Hepatocyte (in vitro differentiated cells): ENCODE results near the gene NOS1AP. TPM values are rescaled to one million over a fixed set of nuclear protein-coding genes. Genes with fewer than 3 reads are reported as not detected.

Source experiments
- DNase-seq: peaks from one replicate; pipeline ENCODE4 v3.0.0-alpha.2; 2016; ENCODE audit warnings: low spot score
- H2AFZ ChIP-seq: fragments of 200-600 bp; sonication (generic); 2 replicates; pipeline ENCODE4 v1.6.0; 2016; ENCODE audit warnings: antibody characterized with exemption, mild to moderate bottlenecking
- H3K27ac ChIP-seq: fragments of 200-600 bp; sonication (generic); 2 replicates; pipeline ENCODE4 v1.5.1; 2016; ENCODE audit warnings: mild to moderate bottlenecking
- H3K27me3 ChIP-seq: fragments of 200-600 bp; sonication (generic); 2 replicates; pipeline ENCODE4 v1.6.1; 2016
- H3K36me3 ChIP-seq: fragments of 200-600 bp; sonication (generic); replicated peaks from 2 replicates; pipeline ENCODE4 v1.5.1; 2016; ENCODE audit warnings: low read depth; ENCODE audit not compliant: insufficient read depth
- H3K4me1 ChIP-seq: fragments of 200-600 bp; sonication (generic); 2 replicates; pipeline ENCODE4 v1.5.1; 2016; ENCODE audit warnings: mild to moderate bottlenecking, moderate library complexity; ENCODE audit not compliant: insufficient read depth
- H3K4me2 ChIP-seq: fragments of 200-600 bp; sonication (generic); 2 replicates; pipeline ENCODE4 v1.6.0; 2016
- H3K4me3 ChIP-seq: fragments of 200-600 bp; sonication (generic); 2 replicates; pipeline ENCODE4 v1.5.1; 2016; ENCODE audit warnings: mild to moderate bottlenecking
- H3K79me2 ChIP-seq: fragments of 200-600 bp; sonication (generic); 2 replicates; pipeline ENCODE4 v1.6.0; 2017; ENCODE audit warnings: mild to moderate bottlenecking
- H3K9me2 ChIP-seq: fragments of 200-600 bp; sonication (generic); replicated peaks from 2 replicates; pipeline ENCODE4 v1.6.0; 2017; ENCODE audit warnings: mild to moderate bottlenecking; ENCODE audit not compliant: insufficient read depth
- H3K9me3 ChIP-seq: fragments of 200-600 bp; sonication (generic); 2 replicates; pipeline ENCODE4 v1.5.1; 2016; ENCODE audit warnings: low read depth, mild to moderate bottlenecking
- H4K20me1 ChIP-seq: fragments of 200-600 bp; sonication (generic); 2 replicates; pipeline ENCODE4 v1.6.0; 2016; ENCODE audit warnings: mild to moderate bottlenecking; ENCODE audit not compliant: insufficient read depth, poor library complexity, severe bottlenecking
- EZH2 ChIP-seq: fragments of 200-600 bp; sonication (generic); IDR thresholded peaks from 2 replicates; pipeline ENCODE4 v1.6.1; 2016; ENCODE audit warnings: antibody characterized with exemption, mild to moderate bottlenecking, borderline replicate concordance
- EZH2phosphoT487 ChIP-seq: fragments of 200-600 bp; sonication (generic); IDR thresholded peaks from one replicate; pipeline ENCODE4 v1.6.1; 2018; ENCODE audit warnings: antibody characterized with exemption, mild to moderate bottlenecking, low read depth, moderate library complexity; ENCODE audit not compliant: unreplicated experiment, severe bottlenecking
- WGBS: methylation state at CpG from one replicate; pipeline ENCODE4 v1.1.6; 2016; ENCODE audit warnings: low lambda C conversion rate; ENCODE audit errors: missing lambda C conversion rate; 5-methylcytosine and 5-hydroxymethylcytosine counted together
- polyA plus RNA-seq: library from polyadenylated mRNA; unstranded; fragments of >200 nt; fragmentation: Nextera tagmentation; extraction: Ambion mirVana; gene quantifications from 2 replicates; pipeline ENCODE4 v1.2.1, GENCODE V29; 2016
- total RNA-seq: library from RNA; depleted of rRNA; stranded (reverse); fragments of >200 nt; gene quantifications from 2 replicates; pipeline ENCODE4 v1.2.3, GENCODE V29; 2014
- TF ChIP-seq, protein P1 (sequence below): fragments of 200-600 bp; sonication (generic); IDR thresholded peaks from 2 replicates; pipeline ENCODE4 v1.5.1; 2016; ENCODE audit warnings: antibody characterized with exemption, mild to moderate bottlenecking; ENCODE audit not compliant: poor library complexity

NOS1AP gene
- total and polyA plus RNA-seq, 2 experiments from 2014 or later = 0.97 to 4.4 TPM

DNA sequence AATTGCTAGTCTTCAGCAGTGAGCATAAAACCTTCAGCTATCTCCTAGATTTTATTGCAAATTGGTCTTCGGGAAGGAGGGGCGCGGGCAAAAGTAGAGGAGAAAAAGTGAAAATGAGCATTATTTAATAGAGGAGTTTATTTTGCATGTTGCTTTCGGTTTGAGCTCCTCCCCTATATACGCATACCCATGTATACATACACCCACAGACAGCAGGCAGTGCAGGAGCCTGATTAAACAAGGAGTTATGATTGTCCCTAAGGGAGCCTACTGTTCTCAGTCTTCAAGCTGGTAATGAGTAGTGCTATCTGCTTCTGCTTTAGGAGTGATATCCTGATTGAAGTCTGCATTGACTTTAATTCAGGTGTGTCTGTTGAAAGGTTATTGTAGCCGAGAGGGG is 173.3 kb downstream of the NOS1AP start:
- H3K4me2 ChIP-seq = no peak overlapping the region
- H3K79me2 ChIP-seq = no peaks in the 10 kb centered on the region
- no peaks in the 10 kb centered on the region for H3K9me2 ChIP-seq
- no peaks in the 10 kb centered on the region for H3K27me3 ChIP-seq
- H3K9me3 ChIP-seq = no peaks in the 10 kb centered on the region
- WGBS = over 99% methylated on average over 6 of the region's 6 CpGs
- H3K4me1 ChIP-seq = peaks cover 6% of the 10 kb centered on the region
- no peak overlapping the region for H3K27ac ChIP-seq
- DNase-seq = no peak
- no peak overlapping the region for H3K4me3 ChIP-seq
- H2AFZ ChIP-seq = no peak overlapping the region
- no peaks in the 10 kb centered on the region for H3K36me3 ChIP-seq
- no peak for TF ChIP-seq EZH2phosphoT487
- TF ChIP-seq, protein P1, sequence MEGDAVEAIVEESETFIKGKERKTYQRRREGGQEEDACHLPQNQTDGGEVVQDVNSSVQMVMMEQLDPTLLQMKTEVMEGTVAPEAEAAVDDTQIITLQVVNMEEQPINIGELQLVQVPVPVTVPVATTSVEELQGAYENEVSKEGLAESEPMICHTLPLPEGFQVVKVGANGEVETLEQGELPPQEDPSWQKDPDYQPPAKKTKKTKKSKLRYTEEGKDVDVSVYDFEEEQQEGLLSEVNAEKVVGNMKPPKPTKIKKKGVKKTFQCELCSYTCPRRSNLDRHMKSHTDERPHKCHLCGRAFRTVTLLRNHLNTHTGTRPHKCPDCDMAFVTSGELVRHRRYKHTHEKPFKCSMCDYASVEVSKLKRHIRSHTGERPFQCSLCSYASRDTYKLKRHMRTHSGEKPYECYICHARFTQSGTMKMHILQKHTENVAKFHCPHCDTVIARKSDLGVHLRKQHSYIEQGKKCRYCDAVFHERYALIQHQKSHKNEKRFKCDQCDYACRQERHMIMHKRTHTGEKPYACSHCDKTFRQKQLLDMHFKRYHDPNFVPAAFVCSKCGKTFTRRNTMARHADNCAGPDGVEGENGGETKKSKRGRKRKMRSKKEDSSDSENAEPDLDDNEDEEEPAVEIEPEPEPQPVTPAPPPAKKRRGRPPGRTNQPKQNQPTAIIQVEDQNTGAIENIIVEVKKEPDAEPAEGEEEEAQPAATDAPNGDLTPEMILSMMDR = no peak
- no peak for TF ChIP-seq EZH2
- no peaks in the 10 kb centered on the region for H4K20me1 ChIP-seq

DNA sequence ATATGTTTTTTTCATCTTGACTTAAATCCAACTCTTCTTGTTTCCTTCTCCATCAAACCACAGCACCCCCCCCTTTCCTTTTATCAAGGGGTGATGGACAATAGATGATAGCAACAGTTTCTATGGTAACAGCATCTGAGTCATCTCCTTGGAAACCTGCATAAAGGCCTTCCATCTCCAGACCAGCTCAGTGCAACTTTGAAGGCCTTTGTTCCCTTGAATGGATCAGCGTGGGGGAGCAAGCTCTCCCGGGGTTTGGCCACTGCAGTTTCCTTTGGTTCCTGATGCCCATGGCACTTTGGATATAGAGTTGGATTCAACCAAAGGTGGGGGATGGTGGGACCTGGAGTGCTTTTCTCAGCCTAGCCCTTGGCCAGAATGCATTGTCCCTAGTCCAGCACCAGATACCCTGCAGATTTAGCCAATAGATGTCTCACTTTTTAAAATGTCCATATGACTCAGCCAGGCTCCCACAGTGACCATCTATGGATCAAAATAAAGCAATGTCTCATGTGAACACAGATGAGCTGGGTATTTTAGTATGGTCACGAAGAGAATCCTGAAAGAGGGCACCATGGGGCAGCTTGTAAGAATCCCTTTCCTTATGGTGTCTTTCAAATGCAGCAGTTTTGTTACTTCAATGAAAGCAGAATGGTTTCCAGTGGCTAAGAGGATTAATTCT is 179.5 kb downstream of the NOS1AP start:
- no peak for DNase-seq
- Histone ChIP-seq H3K4me3 (no peak overlapping the region), H3K27me3 (no peaks in the 10 kb centered on the region), H3K36me3 (no peaks in the 10 kb centered on the region), H3K27ac (no peak overlapping the region), H4K20me1 (no peaks in the 10 kb centered on the region), H3K9me2 (no peaks in the 10 kb centered on the region), H3K79me2 (peaks cover 4% of the 10 kb centered on the region), H3K9me3 (no peaks in the 10 kb centered on the region), H3K4me2 (no peak overlapping the region), H2AFZ (no peak overlapping the region), H3K4me1 (peaks cover 6% of the 10 kb centered on the region)
- no peak for TF ChIP-seq EZH2
- no peak for TF ChIP-seq EZH2phosphoT487
- TF ChIP-seq, protein P1 = no peak
- 80% methylated on average over 3 of the region's 3 CpGs for WGBS

DNA sequence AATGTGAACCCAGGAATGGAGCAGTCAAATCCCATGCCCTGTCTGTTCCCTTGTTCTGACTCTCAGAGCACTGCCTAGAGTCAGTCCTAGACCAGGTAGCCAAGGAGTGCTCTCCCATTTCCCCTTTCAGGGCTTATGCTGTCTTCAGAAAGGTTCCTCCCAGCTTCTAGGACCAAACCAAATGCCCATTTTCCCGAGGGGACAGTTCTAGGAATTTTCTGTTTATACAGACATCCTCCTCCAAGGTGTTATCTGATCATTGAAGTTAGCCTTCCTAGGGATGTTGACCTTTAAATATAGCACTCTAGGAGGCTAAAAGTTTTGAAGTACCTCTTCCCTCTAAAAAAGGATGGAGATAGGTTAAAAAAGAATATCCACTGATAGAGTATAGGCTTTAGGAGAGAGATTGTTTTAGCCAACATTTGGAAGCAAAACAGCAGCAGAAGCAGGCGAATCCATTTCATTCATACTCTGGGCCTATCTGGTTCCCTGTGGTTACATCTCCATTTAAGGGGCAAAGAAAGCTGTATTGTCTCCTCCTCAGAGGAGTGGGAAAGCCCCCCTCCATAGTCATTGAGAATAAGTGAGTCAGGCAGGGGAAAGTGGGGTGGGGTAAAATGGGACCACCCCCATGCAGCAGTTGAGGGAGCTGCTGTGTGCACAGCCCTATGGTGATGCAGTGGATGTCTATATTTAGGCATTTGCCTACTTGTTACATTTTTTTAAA is 180.7 kb downstream of the NOS1AP start:
- H3K4me1 ChIP-seq = peaks cover 6% of the 10 kb centered on the region
- TF ChIP-seq, protein P1 = no peak
- TF ChIP-seq EZH2phosphoT487 (no peak), EZH2 (no peak)
- WGBS = 68% methylated on average over 2 of the region's 2 CpGs

More for the DNA sequence above, 180.7 kb downstream of the NOS1AP start:
- Histone ChIP-seq H3K9me2 (no peaks in the 10 kb centered on the region), H3K9me3 (no peaks in the 10 kb centered on the region), H3K4me2 (no peak overlapping the region), H3K4me3 (no peak overlapping the region), H3K79me2 (peaks cover 7% of the 10 kb centered on the region), H3K27me3 (no peaks in the 10 kb centered on the region), H2AFZ (no peak overlapping the region), H3K36me3 (no peaks in the 10 kb centered on the region), H3K27ac (no peak overlapping the region), H4K20me1 (no peaks in the 10 kb centered on the region)
- no peak for DNase-seq
